HL-60 (cell line): ENCODE data around the gene STMN1.

Experiments used
- DNase-seq, 2 experiments: peaks; one replicate each; pipeline ENCODE4 v3.0.0-alpha.2; 2010 to 2020; ENCODE audit warnings: low read depth in 1 of 2, low spot score in 1 of 2
- H3K27ac ChIP-seq: fragments of 250-450 bp; sonication (Bioruptor Pico); replicated peaks from 2 replicates; pipeline ENCODE4 v1.5.1; 2020; ENCODE audit warnings: mild to moderate bottlenecking, moderate library complexity
- H3K27me3 ChIP-seq: fragments of 250-450 bp; sonication (Bioruptor Pico); 2 replicates; pipeline ENCODE4 v1.5.1; 2021; ENCODE audit warnings: mild to moderate bottlenecking, moderate library complexity; ENCODE audit not compliant: insufficient read depth, poor library complexity, severe bottlenecking
- H3K4me3 ChIP-seq: replicated peaks from 2 replicates; pipeline ENCODE4 v1.5.1; 2011; ENCODE audit warnings: mild to moderate bottlenecking, control low read depth, low read length; ENCODE audit not compliant: insufficient read depth
- GABPA ChIP-seq: IDR thresholded peaks from 2 replicates; pipeline ENCODE4 v1.6.1; 2012; ENCODE audit warnings: low read depth
- POLR2AphosphoS5 ChIP-seq: IDR thresholded peaks from 2 replicates; pipeline ENCODE4 v1.6.1; 2012; ENCODE audit warnings: low read depth
- SPI1 ChIP-seq: IDR thresholded peaks from 2 replicates; pipeline ENCODE4 v1.6.1; 2012; ENCODE audit warnings: low read depth, mild to moderate bottlenecking, borderline replicate concordance
- TF ChIP-seq, protein P1 (sequence below): IDR thresholded peaks from one replicate; pipeline ENCODE4 v1.5.1; 2011; ENCODE audit warnings: low read length, control low read depth, inconsistent platforms; ENCODE audit not compliant: insufficient read depth
- TF ChIP-seq, protein P2 (sequence below): IDR thresholded peaks from 2 replicates; pipeline ENCODE4 v1.6.1; 2012; ENCODE audit warnings: low read depth; ENCODE audit not compliant: insufficient replicate concordance

STMN1 gene

DNA sequence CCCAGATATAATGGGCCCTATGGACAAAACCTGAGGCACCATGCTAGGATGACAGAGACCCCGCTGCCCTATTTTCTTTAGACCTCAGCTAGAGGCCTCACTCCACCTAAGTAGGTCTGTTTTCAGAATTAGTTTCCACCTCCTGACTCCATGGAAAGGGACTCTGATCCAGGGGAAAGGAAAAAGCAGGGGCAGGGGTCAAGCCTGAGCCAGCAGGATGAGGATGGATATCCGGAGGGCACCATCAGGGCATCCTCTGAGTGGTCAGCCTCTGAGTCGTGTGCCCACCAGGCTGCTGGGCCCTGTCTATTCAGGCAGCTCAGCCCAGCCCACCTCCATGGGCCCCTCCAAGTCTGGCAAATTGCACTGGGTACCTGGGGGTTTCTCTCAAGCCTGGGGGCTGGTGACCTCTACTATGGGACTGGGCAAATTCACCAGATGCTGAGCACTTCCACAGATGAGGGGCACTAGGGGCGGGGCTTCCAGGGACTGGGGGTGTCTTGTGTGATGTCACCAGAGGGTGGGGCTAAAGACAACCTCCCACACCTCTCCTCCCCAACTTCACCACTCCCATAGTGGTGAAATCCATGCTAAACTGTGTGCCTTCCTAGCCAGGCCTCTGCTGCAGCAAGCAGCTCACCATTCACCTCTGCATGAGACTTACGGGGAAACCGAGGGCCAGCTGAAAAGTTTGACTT is 36.2 kb downstream of the STMN1 start:
- TF ChIP-seq, protein P1, sequence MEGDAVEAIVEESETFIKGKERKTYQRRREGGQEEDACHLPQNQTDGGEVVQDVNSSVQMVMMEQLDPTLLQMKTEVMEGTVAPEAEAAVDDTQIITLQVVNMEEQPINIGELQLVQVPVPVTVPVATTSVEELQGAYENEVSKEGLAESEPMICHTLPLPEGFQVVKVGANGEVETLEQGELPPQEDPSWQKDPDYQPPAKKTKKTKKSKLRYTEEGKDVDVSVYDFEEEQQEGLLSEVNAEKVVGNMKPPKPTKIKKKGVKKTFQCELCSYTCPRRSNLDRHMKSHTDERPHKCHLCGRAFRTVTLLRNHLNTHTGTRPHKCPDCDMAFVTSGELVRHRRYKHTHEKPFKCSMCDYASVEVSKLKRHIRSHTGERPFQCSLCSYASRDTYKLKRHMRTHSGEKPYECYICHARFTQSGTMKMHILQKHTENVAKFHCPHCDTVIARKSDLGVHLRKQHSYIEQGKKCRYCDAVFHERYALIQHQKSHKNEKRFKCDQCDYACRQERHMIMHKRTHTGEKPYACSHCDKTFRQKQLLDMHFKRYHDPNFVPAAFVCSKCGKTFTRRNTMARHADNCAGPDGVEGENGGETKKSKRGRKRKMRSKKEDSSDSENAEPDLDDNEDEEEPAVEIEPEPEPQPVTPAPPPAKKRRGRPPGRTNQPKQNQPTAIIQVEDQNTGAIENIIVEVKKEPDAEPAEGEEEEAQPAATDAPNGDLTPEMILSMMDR = no peak
- TF ChIP-seq, protein P2, sequence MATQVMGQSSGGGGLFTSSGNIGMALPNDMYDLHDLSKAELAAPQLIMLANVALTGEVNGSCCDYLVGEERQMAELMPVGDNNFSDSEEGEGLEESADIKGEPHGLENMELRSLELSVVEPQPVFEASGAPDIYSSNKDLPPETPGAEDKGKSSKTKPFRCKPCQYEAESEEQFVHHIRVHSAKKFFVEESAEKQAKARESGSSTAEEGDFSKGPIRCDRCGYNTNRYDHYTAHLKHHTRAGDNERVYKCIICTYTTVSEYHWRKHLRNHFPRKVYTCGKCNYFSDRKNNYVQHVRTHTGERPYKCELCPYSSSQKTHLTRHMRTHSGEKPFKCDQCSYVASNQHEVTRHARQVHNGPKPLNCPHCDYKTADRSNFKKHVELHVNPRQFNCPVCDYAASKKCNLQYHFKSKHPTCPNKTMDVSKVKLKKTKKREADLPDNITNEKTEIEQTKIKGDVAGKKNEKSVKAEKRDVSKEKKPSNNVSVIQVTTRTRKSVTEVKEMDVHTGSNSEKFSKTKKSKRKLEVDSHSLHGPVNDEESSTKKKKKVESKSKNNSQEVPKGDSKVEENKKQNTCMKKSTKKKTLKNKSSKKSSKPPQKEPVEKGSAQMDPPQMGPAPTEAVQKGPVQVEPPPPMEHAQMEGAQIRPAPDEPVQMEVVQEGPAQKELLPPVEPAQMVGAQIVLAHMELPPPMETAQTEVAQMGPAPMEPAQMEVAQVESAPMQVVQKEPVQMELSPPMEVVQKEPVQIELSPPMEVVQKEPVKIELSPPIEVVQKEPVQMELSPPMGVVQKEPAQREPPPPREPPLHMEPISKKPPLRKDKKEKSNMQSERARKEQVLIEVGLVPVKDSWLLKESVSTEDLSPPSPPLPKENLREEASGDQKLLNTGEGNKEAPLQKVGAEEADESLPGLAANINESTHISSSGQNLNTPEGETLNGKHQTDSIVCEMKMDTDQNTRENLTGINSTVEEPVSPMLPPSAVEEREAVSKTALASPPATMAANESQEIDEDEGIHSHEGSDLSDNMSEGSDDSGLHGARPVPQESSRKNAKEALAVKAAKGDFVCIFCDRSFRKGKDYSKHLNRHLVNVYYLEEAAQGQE = no peak
- TF ChIP-seq SPI1 (no peak), POLR2AphosphoS5 (no peak), GABPA (no peak)
- Histone ChIP-seq H3K27ac (no peak overlapping the region), H3K4me3 (no peak overlapping the region), H3K27me3 (no peaks in the 10 kb centered on the region)
- no peak for DNase-seq

DNA sequence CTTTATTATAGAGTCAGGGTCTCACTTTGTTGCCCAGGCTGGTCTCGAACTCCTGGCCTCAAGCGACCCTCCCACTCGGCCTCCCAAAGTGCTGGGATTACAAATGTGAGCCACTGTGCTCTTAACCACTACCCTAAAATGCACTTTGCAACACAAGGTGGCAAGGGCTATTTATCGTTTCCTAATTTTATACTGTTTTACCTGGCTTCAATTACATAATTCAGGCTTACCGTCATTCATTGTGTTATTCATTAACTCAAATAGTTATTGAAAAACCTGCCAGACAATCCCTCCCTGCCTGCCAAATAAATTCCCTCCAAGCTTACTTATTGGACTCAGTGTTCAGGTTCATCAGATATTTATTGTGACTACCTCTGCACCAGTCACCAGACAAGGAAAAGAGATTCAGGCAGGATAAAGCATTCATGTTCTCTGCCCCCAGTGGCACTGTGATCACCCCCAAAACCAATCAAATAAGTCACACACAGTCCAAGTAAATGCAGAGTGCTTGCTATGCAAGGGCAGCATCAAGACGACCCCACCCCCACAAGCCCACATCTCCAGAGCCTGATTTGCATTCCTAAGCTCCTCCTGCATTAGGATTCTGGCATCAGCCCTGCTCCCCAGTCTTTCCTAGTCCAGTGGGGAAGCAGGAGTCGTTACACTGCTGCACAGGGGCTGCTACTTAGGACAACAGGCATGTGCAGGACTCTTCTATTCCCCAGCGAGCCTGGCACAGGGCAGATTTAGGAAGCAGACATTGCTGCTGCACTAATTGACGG is 38.8 kb downstream of the STMN1 start:
- H3K27ac ChIP-seq = no peak overlapping the region
- no peak for TF ChIP-seq GABPA
- TF ChIP-seq, protein P2 = no peak
- TF ChIP-seq SPI1 = no peak
- no peak for TF ChIP-seq POLR2AphosphoS5
- TF ChIP-seq, protein P1 = no peak
- no peak overlapping the region for H3K4me3 ChIP-seq
- H3K27me3 ChIP-seq = no peaks in the 10 kb centered on the region
- DNase-seq = no peak

DNA sequence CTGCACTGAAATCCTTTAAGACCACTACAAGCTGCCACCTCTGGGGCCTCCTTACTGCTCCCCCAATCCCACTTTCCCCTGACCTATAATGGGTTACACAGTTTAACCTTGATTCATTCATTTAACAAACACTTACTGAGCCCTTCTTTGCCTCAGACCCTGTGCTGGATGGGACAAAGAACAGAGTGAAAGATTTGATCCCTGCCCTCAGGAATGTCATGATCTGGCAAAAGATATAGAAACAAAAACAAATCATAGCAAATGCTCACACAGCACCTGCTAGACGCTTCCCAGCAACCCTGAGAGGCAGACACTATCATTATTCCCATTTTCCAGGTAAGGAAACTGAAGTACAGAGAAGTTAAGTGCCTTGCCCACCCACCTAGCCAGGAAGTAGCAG is 39.9 kb downstream of the STMN1 start:
- TF ChIP-seq, protein P1 = no peak
- TF ChIP-seq GABPA = no peak
- TF ChIP-seq SPI1 = no peak
- no peak for TF ChIP-seq POLR2AphosphoS5
- TF ChIP-seq, protein P2 = no peak
- H3K27ac ChIP-seq = no peak overlapping the region
- no peak for DNase-seq

More for the DNA sequence above, 39.9 kb downstream of the STMN1 start:
- no peak overlapping the region for H3K4me3 ChIP-seq
- no peaks in the 10 kb centered on the region for H3K27me3 ChIP-seq
